ENCODE results near the gene DIPK2A. TPM values are rescaled to one million over a fixed set of nuclear protein-coding genes. Genes with fewer than 3 reads are reported as not detected.

DIPK2A gene
- total RNA-seq, 1 experiment from 2014 or later: 14.3 TPM

DNA sequence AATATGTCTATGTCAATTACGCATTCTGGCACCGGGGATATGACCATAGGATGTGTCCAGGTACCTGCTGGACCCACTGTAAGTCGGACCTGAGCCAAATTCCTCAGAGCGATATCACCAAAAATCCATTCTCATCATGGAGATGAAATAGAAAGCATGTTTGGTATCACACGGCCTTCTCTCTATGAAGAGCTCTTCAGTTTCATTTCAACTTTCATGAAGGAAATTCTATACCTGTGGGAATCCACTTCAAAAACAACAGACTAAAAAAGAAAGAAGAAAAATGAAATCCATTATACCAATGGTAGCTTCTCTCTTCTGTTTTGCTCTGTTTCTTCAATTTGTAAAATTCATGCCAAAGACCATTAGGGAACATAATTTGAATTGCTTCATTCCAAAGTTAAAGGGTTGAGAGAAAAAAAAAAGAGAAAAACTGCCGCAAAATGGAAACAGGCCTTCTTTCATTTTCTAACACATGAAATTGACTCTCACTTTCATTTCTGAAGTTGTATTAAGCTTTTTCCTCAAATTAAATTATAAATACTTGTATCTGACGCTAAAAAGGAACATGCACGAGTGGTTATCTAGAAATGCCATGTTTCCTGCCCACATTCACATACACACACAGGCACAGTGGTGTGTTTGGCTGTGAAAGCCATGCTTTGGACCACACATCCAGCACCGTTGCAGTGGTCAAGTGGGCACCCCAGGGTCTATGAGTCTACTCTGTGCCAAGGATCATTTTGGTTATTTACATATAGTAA, 46.9 kb upstream of the DIPK2A start:
- Histone ChIP-seq H3K4me3 (ENCODE audit: low read depth in 2 of 2, low read length in 2 of 2) (no peak overlapping the region), H3K9me3 (ENCODE audit: control insufficient read depth, insufficient read depth, low read depth, low read length) (no peaks in the 10 kb centered on the region), H3K27ac (ENCODE audit: low read length) (no peak overlapping the region), H3K36me3 (ENCODE audit: control insufficient read depth, insufficient read depth, low read length) (no peaks in the 10 kb centered on the region), H3K4me1 (ENCODE audit: control insufficient read depth, insufficient read depth, low read length) (no peaks in the 10 kb centered on the region), H3K27me3 (ENCODE audit: control insufficient read depth, insufficient read depth, low read length) (no peaks in the 10 kb centered on the region)
- intact Hi-C loops (cut with micrococcal nuclease; ENCODE audit: unreplicated experiment): no loop called here
- DNase-seq (ENCODE audit: low read depth, low spot score) (no peak), ATAC-seq (no peak)
- ChIA-PET POLR2A (no interaction called here), CTCF (no interaction called here)
- in situ Hi-C loops (cut with HindIII; ENCODE audit: low pct_unique_long_range_greater_than_20kb, low sequenced_read_pairs): no loop called here
- no peak for TF ChIP-seq SIN3A (IDR thresholded peaks at IDR 0.05; ENCODE audit: borderline replicate concordance, insufficient read depth, low read depth, low read length)
- no peak for TF ChIP-seq POLR2AphosphoS5 (IDR thresholded peaks at IDR 0.05; ENCODE audit: low read depth, low read length)
- TF ChIP-seq REST (IDR thresholded peaks at IDR 0.05; ENCODE audit: insufficient read depth in 1 of 2, low read depth in 2 of 2, low read length in 1 of 2): no peak
- BruUV-seq (replicated peaks): no TSS peak

GRCh38 chr3:143928056-143928455, 43.6 kb upstream of the DIPK2A start:
- ATAC-seq: no peak
- Histone ChIP-seq H3K36me3 (ENCODE audit: control insufficient read depth, insufficient read depth, low read length) (no peaks in the 10 kb centered on the region), H3K27ac (ENCODE audit: low read length) (no peak overlapping the region), H3K4me3 (ENCODE audit: low read depth in 2 of 2, low read length in 2 of 2) (no peak overlapping the region), H3K4me1 (ENCODE audit: control insufficient read depth, insufficient read depth, low read length) (no peaks in the 10 kb centered on the region), H3K27me3 (ENCODE audit: control insufficient read depth, insufficient read depth, low read length) (no peaks in the 10 kb centered on the region), H3K9me3 (ENCODE audit: control insufficient read depth, insufficient read depth, low read depth, low read length) (no peaks in the 10 kb centered on the region)
- no peak for DNase-seq (ENCODE audit: low read depth, low spot score)
- in situ Hi-C loops (cut with HindIII; ENCODE audit: low pct_unique_long_range_greater_than_20kb, low sequenced_read_pairs) (no loop called here), intact Hi-C loops (cut with micrococcal nuclease; ENCODE audit: unreplicated experiment) (no loop called here)
- POLR2A ChIA-PET: no interaction called here
- no peak for TF ChIP-seq TCF7L2 (IDR thresholded peaks at IDR 0.05; ENCODE audit: low read depth, low read length)
- TF ChIP-seq REST (IDR thresholded peaks at IDR 0.05; ENCODE audit: insufficient read depth in 1 of 2, low read depth in 2 of 2, low read length in 1 of 2): no peak
- TF ChIP-seq POLR2AphosphoS5 (IDR thresholded peaks at IDR 0.05; ENCODE audit: low read depth, low read length): no peak
- no peak for TF ChIP-seq SIN3A (IDR thresholded peaks at IDR 0.05; ENCODE audit: borderline replicate concordance, insufficient read depth, low read depth, low read length)
- TF ChIP-seq, protein P1, sequence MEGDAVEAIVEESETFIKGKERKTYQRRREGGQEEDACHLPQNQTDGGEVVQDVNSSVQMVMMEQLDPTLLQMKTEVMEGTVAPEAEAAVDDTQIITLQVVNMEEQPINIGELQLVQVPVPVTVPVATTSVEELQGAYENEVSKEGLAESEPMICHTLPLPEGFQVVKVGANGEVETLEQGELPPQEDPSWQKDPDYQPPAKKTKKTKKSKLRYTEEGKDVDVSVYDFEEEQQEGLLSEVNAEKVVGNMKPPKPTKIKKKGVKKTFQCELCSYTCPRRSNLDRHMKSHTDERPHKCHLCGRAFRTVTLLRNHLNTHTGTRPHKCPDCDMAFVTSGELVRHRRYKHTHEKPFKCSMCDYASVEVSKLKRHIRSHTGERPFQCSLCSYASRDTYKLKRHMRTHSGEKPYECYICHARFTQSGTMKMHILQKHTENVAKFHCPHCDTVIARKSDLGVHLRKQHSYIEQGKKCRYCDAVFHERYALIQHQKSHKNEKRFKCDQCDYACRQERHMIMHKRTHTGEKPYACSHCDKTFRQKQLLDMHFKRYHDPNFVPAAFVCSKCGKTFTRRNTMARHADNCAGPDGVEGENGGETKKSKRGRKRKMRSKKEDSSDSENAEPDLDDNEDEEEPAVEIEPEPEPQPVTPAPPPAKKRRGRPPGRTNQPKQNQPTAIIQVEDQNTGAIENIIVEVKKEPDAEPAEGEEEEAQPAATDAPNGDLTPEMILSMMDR (IDR thresholded peaks at IDR 0.05): no peak
- CTCF ChIA-PET: no interaction called here
- no TSS peak for BruUV-seq (replicated peaks)

All from Panc1 (cell line).